Measurements from ENCODE around the gene CCDC24.

Gene CCDC24

GRCh38 chr1:44043176-44044070, 52.0 kb downstream of the CCDC24 start:
- TF ChIP-seq CTCF (IDR thresholded peaks at IDR 0.05; ENCODE audit: low read length), result no peak
- Histone ChIP-seq H3K27ac (ENCODE audit: low read length) (no peak overlapping the region), H3K4me2 (ENCODE audit: low read depth, low read length) (no peak overlapping the region), H3K9me3 (replicated peaks; ENCODE audit: insufficient read depth, low read length) (no peaks in the 10 kb centered on the region), H3K79me2 (ENCODE audit: low read length) (no peaks in the 10 kb centered on the region), H3K27me3 (replicated peaks; ENCODE audit: insufficient read depth, low read length) (no peaks in the 10 kb centered on the region), H3F3A (ENCODE audit: insufficient read depth, low read length) (no peaks in the 10 kb centered on the region), H3K4me3 (ENCODE audit: low read length) (no peak overlapping the region), H2AFZ (ENCODE audit: low read length) (no peak overlapping the region), H3K36me3 (replicated peaks; ENCODE audit: insufficient read depth, low read length) (no peaks in the 10 kb centered on the region), H3K9me2 (replicated peaks; ENCODE audit: insufficient read depth, low read length) (no peaks in the 10 kb centered on the region), H3K9ac (ENCODE audit: low read length) (no peak overlapping the region), H4K20me1 (ENCODE audit: insufficient read depth, low read length) (no peaks in the 10 kb centered on the region), H3K4me1 (ENCODE audit: low read length) (no peaks in the 10 kb centered on the region)
- no peak for DNase-seq

- no peaks in the 10 kb centered on the region for H3F3A ChIP-seq (ENCODE audit: insufficient read depth, low read length)
- H3K4me2 ChIP-seq (ENCODE audit: low read depth, low read length), result no peak overlapping the region
- H3K27ac ChIP-seq (ENCODE audit: low read length), result no peak overlapping the region
These were observed 52.8 kb downstream of the CCDC24 start for GRCh38 chr1:44044071-44044801.

GRCh38 chr1:44045064-44045463, 53.7 kb downstream of the CCDC24 start:
- no peaks in the 10 kb centered on the region for H3K36me3 ChIP-seq (replicated peaks; ENCODE audit: insufficient read depth, low read length)
- TF ChIP-seq EZH2phosphoT487 (IDR thresholded peaks at IDR 0.05; ENCODE audit: low read length), result no peak
- TF ChIP-seq EZH2 (optimal IDR thresholded peaks at IDR 0.05; ENCODE audit: low read depth, low read length), result no peak
- no peak for TF ChIP-seq CTCF (IDR thresholded peaks at IDR 0.05; ENCODE audit: low read length)
- H3K27me3 ChIP-seq (replicated peaks; ENCODE audit: insufficient read depth, low read length), result no peaks in the 10 kb centered on the region
- no peaks in the 10 kb centered on the region for H3F3A ChIP-seq (ENCODE audit: insufficient read depth, low read length)
- H3K9me2 ChIP-seq (replicated peaks; ENCODE audit: insufficient read depth, low read length), result no peaks in the 10 kb centered on the region
- no peaks in the 10 kb centered on the region for H3K4me1 ChIP-seq (ENCODE audit: low read length)
- no peaks in the 10 kb centered on the region for H4K20me1 ChIP-seq (ENCODE audit: insufficient read depth, low read length)
- H3K79me2 ChIP-seq (ENCODE audit: low read length), result no peaks in the 10 kb centered on the region
- no peak overlapping the region for H2AFZ ChIP-seq (ENCODE audit: low read length)
- no peak for DNase-seq
- no peak overlapping the region for H3K9ac ChIP-seq (ENCODE audit: low read length)
- no peak overlapping the region for H3K27ac ChIP-seq (ENCODE audit: low read length)
- H3K9me3 ChIP-seq (replicated peaks; ENCODE audit: insufficient read depth, low read length), result no peaks in the 10 kb centered on the region
- H3K4me2 ChIP-seq (ENCODE audit: low read depth, low read length), result no peak overlapping the region
- H3K4me3 ChIP-seq (ENCODE audit: low read length), result no peak overlapping the region

More at GRCh38 chr1:44044071-44044801, 52.8 kb downstream of the CCDC24 start:
- no peak overlapping the region for H3K9ac ChIP-seq (ENCODE audit: low read length)
- no peaks in the 10 kb centered on the region for H3K9me2 ChIP-seq (replicated peaks; ENCODE audit: insufficient read depth, low read length)
- no peaks in the 10 kb centered on the region for H3K79me2 ChIP-seq (ENCODE audit: low read length)
- H2AFZ ChIP-seq (ENCODE audit: low read length), result no peak overlapping the region
- TF ChIP-seq EZH2phosphoT487 (IDR thresholded peaks at IDR 0.05; ENCODE audit: low read length) (no peak), CTCF (IDR thresholded peaks at IDR 0.05; ENCODE audit: low read length) (no peak), EZH2 (optimal IDR thresholded peaks at IDR 0.05; ENCODE audit: low read depth, low read length) (no peak)
- no peaks in the 10 kb centered on the region for H3K4me1 ChIP-seq (ENCODE audit: low read length)
- no peak for DNase-seq
- no peaks in the 10 kb centered on the region for H4K20me1 ChIP-seq (ENCODE audit: insufficient read depth, low read length)
- no peaks in the 10 kb centered on the region for H3K36me3 ChIP-seq (replicated peaks; ENCODE audit: insufficient read depth, low read length)
- no peaks in the 10 kb centered on the region for H3K9me3 ChIP-seq (replicated peaks; ENCODE audit: insufficient read depth, low read length)
- no peak overlapping the region for H3K4me3 ChIP-seq (ENCODE audit: low read length)
- H3K27me3 ChIP-seq (replicated peaks; ENCODE audit: insufficient read depth, low read length), result no peaks in the 10 kb centered on the region

All from MM.1S (cell line).